NCI-H2227 treated with DMSO at 0.1 percent for 48 hours (cell line): ENCODE measurements around the gene MAP2K5.

ENCODE experiments used
- DNase-seq: peaks from one replicate; lab custom pipeline; 2025; lab: John Stamatoyannopoulos, UW

MAP2K5 gene

GRCh38 chr15:67758619-67759300 lies 216.3 kb downstream of the MAP2K5 start:
- DNase-seq, result no peak

GRCh38 chr15:67760901-67761300 lies 218.4 kb downstream of the MAP2K5 start:
- DNase-seq, result no peak

- DNase-seq, result no peak
These were observed 218.8 kb downstream of the MAP2K5 start for GRCh38 chr15:67761343-67761742.

GRCh38 chr15:67762610-67763368 lies 220.3 kb downstream of the MAP2K5 start:
- DNase-seq, result no peak

- DNase-seq, result no peak
These were observed 223.2 kb downstream of the MAP2K5 start for GRCh38 chr15:67765701-67766100.

GRCh38 chr15:67766968-67767367 lies 224.5 kb downstream of the MAP2K5 start:
- DNase-seq, result no peak

- no peak for DNase-seq
These were observed 225.9 kb downstream of the MAP2K5 start for GRCh38 chr15:67768313-67768977.

GRCh38 chr15:67769497-67770357 lies 227.2 kb downstream of the MAP2K5 start:
- DNase-seq, result no peak

GRCh38 chr15:67770358-67770628 lies 227.8 kb downstream of the MAP2K5 start:
- no peak for DNase-seq

- DNase-seq, result no peak
These were observed 228.8 kb downstream of the MAP2K5 start for GRCh38 chr15:67771189-67771800.

GRCh38 chr15:67774626-67775025 lies 232.1 kb downstream of the MAP2K5 start:
- no peak for DNase-seq

GRCh38 chr15:67775250-67775649 lies 232.7 kb downstream of the MAP2K5 start:
- DNase-seq, result no peak

- no peak for DNase-seq
These were observed 233.5 kb downstream of the MAP2K5 start for GRCh38 chr15:67775998-67776397.

- no peak for DNase-seq
These were observed 234.1 kb downstream of the MAP2K5 start for GRCh38 chr15:67776600-67776999.

- no peak for DNase-seq
These were observed 234.6 kb downstream of the MAP2K5 start for GRCh38 chr15:67777071-67777470.

GRCh38 chr15:67777773-67778172 lies 235.3 kb downstream of the MAP2K5 start:
- DNase-seq, result no peak

GRCh38 chr15:67778968-67779548 lies 236.6 kb downstream of the MAP2K5 start:
- DNase-seq, result no peak

- DNase-seq, result no peak
These were observed 237.1 kb downstream of the MAP2K5 start for GRCh38 chr15:67779549-67780111.

- no peak for DNase-seq
These were observed 238.6 kb downstream of the MAP2K5 start for GRCh38 chr15:67781061-67781460.

GRCh38 chr15:67781907-67782690 lies 239.6 kb downstream of the MAP2K5 start:
- DNase-seq, result no peak

- no peak for DNase-seq
These were observed 240.1 kb downstream of the MAP2K5 start for GRCh38 chr15:67782691-67782991.
